GM18873 (cell line): ENCODE results near the gene EFS.

Source experiments
- ATAC-seq: cut with Tn5 transposase; IDR thresholded peaks from one replicate; pipeline ENCODE4 v1.9.1; 2021; ENCODE audit warnings: mild to moderate bottlenecking, moderate library complexity, moderate number of reproducible peaks; ENCODE audit not compliant: unreplicated experiment, low FRiP score

The EFS gene

DNA sequence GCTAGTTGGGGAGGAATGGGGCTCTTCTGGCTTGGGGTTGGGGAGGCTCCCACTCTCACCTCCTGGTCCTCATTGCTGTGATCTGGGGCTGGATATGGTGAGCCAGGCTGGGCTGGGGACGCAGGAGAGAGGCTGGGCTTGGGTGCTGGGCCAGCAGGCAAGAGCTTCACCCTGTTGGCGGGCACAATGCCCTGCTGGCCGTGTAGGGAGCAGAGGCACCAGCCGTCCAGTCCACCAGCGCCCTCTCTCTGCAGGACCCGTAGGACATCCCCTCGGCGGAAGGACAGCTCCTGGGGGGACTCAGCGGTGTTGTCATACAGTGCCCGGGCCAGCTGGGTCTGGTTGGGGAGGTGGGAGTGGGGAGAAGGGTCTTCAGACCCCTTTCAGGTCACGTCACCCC lies 4.5 kb downstream of the EFS start:
- ATAC-seq: no peak

DNA sequence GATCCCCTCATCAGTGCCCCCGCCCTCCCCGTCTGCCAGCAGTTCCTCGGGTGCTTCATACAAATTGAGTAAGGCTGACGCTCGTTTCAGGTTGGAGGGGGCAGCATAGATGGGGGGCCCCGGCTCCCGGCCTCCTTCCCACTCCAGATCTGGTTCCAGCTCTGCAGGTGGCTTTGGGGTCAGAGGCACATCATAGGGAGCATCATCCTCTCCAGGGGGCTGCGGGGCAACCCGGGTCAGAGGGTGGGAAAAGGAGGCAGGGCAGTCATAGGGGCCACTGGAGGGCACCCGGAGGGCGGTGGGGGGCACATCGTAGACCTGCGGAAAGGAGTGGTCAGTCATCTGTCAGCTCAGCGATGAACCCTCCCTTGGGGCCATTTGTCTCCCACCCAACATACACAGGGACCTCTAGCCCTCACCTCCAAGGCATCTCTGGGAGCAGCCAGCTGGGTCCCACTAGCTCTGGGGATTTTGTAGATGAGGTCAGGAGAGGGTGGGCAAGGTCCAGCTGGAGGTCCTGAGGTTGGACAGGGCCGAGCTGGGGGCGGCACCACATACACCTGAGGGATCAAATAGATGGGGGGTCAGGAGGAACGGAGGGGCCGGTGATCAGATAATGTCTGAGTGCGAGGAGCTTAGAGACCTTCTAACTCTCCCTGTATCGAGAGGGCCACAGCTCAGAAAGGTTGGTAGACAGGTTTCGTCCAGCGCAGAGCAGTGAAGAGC lies 5.1 kb downstream of the EFS start:
- ATAC-seq: no peak

DNA sequence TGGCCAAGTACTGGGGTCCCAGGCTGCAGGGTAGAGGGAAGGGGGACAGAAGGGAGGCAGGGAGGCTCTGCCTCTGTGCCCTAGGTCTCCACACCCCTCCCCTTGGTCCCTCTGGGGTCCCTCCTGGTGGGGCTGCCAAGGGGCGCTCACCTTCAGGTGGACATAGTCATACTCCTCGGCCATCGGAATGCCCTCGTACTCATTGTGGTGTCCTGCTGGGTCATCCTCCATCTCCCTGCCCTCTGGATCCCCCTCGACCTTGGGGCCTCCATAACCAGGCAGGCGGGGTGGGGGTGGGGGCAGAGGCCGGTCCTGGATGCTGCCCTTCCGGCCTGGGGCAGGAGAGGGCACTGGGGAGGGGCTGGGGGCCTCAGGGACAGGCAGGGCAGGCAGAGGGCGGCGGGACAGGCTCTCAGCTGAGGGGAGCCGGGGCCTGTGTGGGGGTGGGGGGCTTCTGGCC lies 5.8 kb downstream of the EFS start:
- no peak for ATAC-seq

DNA sequence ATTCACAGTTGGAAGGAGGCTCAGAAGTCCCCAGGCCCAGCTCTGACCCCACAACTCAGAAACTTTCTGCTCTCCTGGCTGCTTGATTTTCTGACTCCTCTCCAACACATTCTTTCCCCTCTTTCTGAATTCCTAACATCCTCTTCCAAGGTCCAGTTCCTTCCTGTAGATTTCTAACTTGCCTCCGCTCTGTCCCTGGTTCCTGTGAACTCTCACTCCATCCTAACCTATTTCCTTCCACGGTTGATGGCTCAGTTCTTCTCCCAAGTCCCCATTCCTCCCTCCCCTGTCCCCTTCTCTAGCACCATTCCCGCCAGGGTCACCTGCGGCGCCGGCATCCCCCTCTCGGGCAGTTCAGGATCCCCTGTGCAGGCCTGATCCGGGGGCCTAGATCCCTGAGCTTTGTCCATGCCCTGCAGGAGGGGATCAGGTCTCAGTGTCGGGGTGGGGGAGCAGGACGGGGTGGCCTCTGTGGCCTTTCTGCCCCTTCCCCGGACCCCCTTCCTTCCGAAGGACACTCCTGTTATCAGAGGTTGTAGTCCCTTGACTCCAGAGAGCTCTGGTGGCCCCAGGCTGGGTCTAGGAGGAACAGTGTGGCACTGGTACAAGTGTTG lies 6.3 kb downstream of the EFS start:
- no peak for ATAC-seq

DNA sequence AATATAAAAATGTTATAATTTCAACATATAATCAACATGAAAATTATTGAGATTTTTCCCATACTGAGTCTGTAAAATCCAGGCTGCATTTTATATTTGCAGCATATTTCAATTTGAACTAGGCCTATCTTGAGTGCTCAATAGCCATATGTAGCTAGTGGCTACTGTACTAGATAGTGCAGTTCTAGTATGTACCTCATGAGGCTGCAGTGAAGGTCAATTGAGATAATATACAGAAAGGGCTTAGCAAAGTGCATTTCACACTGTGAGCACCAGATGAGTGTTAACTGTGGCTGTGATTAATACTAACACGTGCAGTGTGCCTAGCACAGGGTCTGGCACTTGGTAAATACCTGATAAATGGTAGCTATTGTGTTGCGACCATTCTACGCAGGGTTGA lies 6.9 kb downstream of the EFS start:
- ATAC-seq: no peak

DNA sequence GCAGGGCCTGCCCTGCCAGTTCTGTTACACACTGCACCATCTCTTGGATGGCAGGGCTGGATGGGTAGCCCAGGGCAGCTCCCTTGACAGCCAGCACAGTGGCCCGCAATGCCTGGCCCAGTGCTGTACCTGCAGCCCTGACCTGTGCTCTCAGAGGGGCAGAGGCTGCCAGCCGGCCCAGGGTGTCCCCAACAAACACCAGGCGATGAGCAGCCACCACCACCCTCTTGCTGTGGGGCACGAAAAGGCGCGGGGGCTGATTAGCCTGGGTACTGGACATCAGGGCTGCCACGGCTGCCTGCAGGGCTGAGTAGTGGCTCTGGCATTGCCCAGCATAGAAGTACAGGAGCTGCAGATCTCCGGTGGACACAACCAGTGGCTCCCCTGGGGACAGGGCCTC lies 7.7 kb downstream of the EFS start:
- no peak for ATAC-seq

DNA sequence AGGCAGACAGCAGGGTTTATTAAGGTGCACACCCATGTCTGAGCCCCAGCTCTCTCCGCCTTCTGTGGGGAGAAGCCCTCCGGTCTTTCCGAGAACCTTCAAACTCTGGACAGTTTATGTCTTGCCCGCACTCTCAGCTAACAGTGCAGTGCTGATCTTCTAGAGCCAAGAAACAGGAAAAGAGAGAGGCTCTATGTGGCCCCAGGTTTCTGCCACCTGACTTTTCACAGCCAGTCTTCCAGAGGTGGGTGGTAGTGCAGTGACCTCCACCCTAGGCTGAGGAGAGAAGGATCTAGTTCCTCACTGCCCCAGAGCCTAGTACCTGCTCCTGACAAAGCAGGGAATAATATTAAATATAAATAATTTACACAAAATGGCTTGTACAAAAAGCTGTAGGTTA lies 8.3 kb downstream of the EFS start:
- ATAC-seq: no peak

DNA sequence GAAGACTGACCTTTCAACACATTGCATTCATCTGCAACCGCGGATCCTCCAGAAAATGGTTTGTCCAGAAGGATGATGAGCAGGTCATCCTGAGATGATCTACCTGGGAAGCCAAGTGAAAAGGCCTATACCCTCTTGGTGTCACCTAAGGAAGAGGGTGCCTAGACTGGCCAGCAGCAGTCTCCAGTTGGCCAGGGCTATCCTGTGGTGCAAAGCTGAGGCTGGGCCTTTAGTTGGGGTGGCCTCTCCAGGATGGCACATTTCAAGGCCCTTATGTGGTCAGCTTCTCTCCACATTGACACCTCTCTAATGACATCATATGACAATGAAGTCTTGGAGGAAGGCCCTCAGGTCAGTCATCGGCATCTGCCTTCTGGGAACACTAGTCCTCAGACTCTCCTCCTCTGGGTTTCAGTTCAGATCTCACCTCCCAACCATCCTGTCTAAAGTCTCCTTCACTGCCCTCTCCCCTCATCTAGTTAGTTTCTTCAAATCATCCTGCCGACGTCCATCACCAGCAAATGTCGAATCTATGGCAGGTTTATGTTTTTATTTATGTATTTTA lies 9.0 kb downstream of the EFS start:
- no peak for ATAC-seq

DNA sequence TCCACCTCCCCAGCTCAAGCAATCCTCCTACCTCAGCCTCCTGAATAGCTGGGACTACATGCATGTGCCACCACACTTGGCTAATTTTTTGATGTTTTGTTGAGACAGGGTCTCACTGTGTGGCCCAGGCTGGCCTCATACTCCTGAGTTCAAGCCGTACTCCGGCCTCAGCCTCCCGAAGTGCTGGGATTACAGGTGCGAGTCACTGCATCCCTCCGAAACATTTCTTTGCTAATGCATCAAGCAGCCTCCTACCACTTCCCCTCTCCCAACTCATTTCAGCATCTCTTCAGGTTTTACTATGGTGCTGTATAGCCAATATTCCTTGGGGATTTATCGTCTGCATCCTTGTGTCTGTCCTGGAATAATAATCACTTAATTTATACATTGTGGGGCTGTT lies 10.0 kb downstream of the EFS start:
- no peak for ATAC-seq

DNA sequence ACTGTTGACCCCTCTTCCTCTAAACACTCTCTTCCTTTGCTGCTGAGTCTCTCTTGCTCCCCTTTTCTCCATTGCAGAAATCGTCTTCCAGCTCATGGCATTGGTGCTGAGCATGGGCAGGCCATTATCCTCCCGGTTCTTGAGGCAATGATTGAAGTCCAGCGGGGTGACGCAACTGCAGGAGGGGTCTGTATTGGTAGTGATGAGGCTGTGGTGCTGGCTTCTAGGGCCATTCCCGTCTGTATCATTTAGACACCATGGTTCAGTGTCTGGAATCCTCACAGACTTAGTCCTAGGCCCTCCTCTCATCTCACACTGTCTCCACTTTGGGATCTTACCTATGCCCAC lies 11.6 kb downstream of the EFS start:
- no peak for ATAC-seq

DNA sequence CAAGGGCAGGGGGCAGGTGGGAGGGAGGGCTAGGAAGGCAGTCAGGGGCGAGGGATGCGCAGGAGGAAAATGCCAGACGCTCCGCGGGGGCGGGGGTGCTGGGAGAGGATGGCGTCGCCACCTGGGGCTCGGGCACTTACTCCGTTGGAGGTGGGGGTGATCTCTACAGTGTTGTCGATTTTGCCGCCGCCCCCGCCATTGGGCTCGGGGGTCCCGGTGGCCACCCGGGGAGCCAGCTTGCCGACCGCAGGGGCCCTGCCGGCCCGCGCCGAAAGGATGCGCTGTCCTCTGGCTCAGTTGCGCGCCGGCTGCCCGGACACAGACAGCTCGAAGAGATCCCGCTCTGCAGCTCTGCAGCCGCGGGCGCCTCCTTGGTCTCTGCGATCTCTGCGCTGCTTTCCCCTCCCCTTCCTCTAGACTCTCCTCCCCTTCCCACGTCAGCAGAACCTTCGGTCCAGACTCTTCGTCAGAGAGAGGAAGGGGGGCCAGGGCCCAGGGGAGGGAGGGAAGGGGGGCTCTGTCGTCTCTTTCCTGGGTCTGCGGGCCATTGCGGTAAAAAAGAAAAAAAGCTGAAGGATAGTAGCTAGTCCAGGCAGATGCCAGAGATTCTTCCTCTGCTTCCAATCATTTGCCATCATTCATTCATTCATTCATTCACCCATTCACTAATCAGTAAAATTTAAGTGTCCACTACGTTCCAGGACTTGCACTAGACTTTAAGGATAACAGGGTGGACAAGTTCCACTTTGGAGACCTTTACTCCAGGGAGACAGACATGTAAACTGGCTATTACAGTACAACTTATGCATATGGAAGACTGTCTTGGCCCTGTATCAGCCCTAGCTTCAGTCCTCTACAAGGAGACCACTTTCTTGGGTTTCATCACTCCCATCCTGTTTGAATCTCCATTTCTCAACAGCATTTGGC lies 12.2 kb downstream of the EFS start, which contains the start of gene SLC22A17:
Gene SLC22A17 (minus strand): TSS at position 382 of the 927 bp plus-strand sequence.
- ATAC-seq: no peak

DNA sequence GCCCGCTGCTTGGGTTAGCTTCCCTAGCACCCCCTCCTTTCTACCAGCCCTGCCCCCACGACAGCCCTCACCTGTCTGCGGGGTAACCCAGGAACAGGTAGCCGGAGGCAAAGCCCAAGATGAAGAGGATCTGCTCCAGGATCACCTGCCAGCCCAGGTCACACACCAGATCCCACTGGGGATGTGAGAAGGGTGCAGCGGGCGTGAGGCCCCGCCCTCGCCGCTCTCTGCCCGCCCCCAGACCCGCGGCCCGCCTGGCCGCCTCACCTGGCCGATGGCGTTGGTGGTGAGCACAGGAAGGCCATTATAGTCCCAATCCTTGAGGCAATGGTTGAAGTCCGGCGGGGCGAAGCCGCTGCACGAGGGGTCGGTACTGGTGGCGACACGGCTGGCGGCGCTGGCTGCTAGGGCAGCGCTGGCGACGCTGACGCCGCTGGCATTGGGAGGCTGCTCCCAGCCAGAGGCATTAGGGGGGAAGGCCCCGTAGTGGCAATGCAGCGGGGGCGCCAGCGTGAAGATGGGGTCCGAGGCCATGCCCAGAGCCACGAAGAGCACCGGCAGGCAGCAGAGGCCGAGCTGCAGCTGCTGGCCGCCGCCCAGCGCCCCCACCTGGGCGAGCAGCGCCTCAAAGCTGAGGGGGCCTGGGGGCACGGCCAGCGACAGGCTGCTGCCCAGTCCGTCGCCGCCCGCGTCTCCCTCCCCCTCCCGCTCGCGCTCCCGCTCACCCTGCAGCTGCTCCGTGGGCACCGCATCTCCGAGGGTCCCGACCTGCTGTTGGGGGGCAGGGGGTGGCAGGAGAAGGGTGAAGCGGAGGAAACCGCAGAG lies 13.1 kb downstream of the EFS start:
- ATAC-seq: no peak

DNA sequence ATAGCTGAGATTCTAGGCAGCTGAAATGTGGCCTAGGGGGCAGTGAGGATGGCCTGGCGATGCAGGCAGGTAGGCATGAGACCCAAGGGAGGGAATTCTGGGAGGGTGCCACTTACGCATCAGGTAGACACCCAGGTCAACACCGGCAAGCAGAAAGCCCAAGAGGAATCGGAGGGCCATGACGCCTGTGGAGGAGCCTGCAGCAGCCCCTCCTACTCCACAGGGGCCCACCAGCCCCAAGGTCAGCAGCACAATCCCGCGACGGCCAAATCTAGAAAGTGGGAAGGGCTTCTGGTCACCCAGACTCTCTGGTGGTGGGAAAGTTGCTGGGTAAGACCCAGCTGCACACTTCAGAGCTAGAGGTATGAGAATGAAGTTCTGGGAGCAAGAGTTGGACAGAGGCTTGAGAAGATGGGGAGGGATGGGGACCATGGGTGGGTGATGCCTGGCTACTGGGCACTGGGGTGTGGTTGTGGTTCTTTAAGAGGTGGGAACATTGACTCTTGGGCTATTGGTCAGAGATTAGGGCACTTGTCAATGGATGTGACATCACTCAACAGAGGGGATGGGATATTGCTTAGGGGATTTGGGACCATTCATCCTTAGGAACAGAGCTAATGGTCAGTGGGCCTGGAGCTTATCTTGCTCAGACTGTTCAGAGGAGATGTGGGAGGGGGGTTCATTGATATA lies 15.7 kb downstream of the EFS start:
- ATAC-seq: no peak

DNA sequence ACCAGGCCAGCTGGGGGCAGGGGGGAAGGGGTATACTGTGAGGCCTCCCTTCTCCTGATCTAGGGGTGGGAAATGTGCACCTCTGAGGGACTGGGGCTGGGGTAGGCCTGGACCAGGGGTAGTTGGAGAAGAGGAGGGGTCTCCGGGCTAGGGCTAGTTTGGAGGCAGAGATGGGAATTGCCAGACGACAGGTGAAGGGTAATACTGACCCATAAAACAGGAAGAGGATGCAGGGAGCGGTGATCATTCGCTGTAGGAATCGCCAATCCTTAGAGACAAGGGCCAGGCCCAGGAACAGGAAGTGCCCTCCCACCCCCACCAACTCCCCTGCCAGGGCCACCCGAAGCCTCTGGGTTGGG lies 16.7 kb downstream of the EFS start:
- no peak for ATAC-seq

DNA sequence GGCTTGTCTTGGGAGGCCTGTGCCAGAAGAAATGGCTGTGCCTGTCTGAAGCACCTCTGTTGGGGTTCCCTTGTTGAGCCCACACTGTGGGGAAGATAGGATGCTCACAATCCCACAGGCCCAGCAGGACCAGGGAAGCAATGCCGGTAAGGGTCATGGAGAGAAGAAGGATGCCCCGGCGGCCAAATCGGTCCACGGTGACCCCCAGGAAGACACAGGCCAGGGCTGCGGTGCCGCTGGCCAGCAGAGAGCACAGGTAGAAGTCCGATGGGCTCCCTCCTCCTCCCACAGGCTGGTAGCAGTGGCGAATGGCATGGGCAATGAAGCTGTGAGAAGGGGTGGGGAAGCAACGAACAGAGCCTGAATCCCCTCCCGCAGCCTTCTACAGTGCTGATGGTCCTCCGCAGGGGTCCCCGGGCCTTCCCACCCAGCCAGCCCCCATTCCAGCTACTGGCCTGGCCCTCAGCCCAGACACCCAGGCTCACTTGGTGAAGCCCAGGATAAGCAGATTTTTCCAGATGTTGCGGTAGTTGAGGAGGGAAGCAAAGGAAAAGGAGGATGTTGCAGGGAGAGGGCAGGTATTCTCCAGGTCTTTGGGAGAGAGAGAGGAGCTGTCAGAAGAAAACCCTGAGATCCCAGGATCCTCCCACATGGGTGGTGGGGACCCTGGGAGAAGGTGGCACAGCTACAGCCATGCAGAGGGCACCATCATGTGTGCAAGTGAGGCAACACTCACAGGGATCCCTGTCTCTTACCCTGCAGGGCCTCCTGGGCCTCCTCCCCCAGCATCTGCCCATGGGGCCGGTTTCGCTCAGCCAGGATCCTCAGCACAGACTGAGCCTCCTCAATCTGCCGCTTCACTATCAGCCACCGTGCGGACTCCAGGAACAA lies 17.3 kb downstream of the EFS start:
- no peak for ATAC-seq

DNA sequence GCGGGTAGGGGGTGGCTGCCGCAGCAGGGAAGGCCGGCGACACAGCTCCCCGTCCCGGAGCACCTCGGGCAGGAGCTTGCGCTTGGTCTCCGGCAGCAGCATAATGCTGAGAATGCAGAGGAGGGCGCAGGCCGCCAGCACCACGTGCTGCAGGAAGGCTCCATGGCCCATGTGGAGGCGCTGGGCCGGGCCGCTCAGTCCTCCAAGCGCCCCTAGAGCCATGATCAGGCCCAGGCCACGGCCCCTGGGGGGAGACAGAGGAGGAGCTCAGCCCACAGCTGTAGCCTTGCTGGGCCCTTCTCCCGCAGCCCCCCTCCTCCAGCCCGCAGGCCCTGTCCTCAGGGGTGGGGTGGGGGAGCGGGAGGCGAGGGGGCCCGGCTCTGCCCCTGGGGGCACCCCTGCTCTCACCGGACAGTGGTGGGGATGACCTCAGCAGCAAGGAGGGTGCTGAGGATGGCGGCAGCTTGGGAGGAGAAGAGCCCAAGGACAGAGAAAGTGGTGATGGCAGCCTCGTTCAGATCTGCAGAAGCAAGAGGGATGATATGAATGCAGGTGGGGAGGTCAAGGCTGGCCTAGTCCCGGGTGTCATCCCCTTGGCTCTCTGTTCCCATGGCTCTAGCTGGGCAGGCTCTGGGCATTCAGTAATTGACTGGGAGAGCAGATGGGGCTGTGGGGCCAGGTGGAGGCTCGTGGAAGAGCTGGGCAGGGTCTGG lies 18.1 kb downstream of the EFS start:
- no peak for ATAC-seq

DNA sequence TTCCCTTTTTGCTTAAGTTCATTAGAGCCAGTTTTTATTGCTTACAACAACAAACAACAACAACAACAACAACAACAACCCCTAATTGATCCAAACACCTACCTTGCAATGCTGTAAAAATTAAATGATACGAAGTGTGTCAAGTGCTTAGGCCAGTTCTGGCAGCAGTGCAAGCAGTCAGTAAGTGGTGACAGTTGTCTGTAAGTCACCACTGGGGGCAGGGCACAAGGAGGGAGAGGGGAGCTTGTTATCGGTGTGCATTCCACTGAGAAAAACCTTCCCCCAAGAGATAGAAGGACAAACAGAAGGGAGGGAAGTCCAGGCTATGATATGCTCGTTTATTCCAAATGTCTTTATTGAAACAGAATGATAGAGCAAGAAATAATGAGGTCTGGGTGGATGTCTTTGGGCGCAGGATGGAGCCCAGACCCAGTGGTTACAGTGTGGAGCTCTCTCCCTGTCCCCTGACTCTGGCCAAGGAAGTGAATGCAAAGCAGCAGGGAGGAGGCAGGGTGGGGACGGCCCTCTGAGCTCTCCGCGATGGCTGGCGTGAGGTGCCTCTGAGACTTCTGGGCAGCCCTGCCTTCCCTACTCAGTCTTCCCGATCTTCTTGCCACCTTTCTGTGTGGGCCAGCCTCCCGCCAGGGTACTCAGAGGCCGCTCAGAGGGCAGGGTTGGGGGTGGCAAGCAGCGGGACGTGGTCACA lies 18.8 kb downstream of the EFS start:
- no peak for ATAC-seq
